OCI-LY3 (cell line): ENCODE results near the gene USP22.

Source experiments
- CTCF ChIP-seq: fragments of 200-600, 300-600 bp; sonication (generic); IDR thresholded peaks from 2 replicates; pipeline ENCODE4 v1.5.1; 2014; ENCODE audit warnings: antibody characterized with exemption, low read length, low read depth
- EZH2phosphoT487 ChIP-seq: fragments of 200-600 bp; shearing (Covaris generic); IDR thresholded peaks from 2 replicates; pipeline ENCODE4 v1.6.1; 2018; ENCODE audit warnings: antibody characterized with exemption, mixed run types, low read depth

GRCh38 chr17:21039839-21040575 is 2.8 kb downstream of the USP22 start:
- TF ChIP-seq EZH2phosphoT487 (no peak), CTCF (peak; percentile 22; the same call in 1 of the 2 replicates)
